Esophagus squamous epithelium (tissue), 4 donors: ENCODE results near the gene ULBP1.

Experiments used
- POLR2A ChIP-seq, 4 donors: fragments of 450-650 bp; IDR thresholded peaks; one replicate each; pipeline ENCODE4 v1.6.1; 2017; ENCODE audit warnings: antibody characterized with exemption in 4 of 4, mild to moderate bottlenecking in 4 of 4, moderate library complexity in 3 of 4
- TF ChIP-seq, protein P1 (sequence below), 6 experiments: fragments of 450-650 bp in 4 of 6; fragments of 200-600 bp in 2 of 6; sonication (generic) in 2 of 6; IDR thresholded peaks; one replicate each; pipeline ENCODE4 v1.5.1; 2016 to 2019; ENCODE audit warnings: antibody characterized with exemption in 6 of 6, mild to moderate bottlenecking in 4 of 6, moderate library complexity in 4 of 6

DNA sequence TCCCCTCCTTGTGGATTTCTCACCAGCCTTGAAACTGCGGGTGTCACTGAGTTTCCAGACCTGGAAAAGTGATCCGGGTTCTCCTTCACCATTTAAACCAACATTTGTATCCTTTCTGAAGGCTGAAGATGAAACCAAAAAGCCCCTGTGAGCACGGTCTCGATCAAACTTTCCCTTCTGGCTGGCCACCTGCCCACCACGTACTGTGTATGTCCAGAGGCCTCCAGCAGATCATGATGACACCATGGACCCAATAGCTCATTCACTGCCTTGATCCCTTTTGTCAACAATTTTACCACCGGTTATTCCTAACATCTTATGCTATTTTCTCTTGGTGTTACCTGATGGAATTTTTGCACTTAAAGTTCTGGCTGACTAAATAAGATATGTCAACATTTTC lies 15.6 kb downstream of the ULBP1 start:
- TF ChIP-seq, protein P1, sequence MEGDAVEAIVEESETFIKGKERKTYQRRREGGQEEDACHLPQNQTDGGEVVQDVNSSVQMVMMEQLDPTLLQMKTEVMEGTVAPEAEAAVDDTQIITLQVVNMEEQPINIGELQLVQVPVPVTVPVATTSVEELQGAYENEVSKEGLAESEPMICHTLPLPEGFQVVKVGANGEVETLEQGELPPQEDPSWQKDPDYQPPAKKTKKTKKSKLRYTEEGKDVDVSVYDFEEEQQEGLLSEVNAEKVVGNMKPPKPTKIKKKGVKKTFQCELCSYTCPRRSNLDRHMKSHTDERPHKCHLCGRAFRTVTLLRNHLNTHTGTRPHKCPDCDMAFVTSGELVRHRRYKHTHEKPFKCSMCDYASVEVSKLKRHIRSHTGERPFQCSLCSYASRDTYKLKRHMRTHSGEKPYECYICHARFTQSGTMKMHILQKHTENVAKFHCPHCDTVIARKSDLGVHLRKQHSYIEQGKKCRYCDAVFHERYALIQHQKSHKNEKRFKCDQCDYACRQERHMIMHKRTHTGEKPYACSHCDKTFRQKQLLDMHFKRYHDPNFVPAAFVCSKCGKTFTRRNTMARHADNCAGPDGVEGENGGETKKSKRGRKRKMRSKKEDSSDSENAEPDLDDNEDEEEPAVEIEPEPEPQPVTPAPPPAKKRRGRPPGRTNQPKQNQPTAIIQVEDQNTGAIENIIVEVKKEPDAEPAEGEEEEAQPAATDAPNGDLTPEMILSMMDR (IDR thresholded peaks at IDR 0.05), result no peak
- no peak for TF ChIP-seq POLR2A (IDR thresholded peaks at IDR 0.05)
